SK-N-MC (cell line): ENCODE data around the gene TRIM39.

ENCODE experiments used
- DNase-seq: peaks from one replicate; pipeline ENCODE4 v3.0.0-alpha.2; 2011; ENCODE audit warnings: low read depth, low spot score
- H3K27ac ChIP-seq: fragments of 200-600 bp; sonication (generic); 2 replicates; pipeline ENCODE4 v1.5.1; 2016; ENCODE audit warnings: mixed run types
- H3K36me3 ChIP-seq: fragments of 200-600 bp; sonication (generic); 2 replicates; pipeline ENCODE4 v1.6.1; 2017; ENCODE audit warnings: antibody characterized with exemption, low read length, mixed read lengths; ENCODE audit not compliant: insufficient read depth
- H3K4me3 ChIP-seq: fragments of 200-600 bp; sonication (generic); 2 replicates; pipeline ENCODE4 v1.5.1; 2016
- H3K9ac ChIP-seq: fragments of 200-600 bp; sonication (generic); 2 replicates; pipeline ENCODE4 v1.8.0; 2017; ENCODE audit warnings: mixed run types, mixed read lengths; ENCODE audit not compliant: insufficient read length
- H3K9me3 ChIP-seq: fragments of 200-600 bp; sonication (generic); 2 replicates; pipeline ENCODE4 v1.6.1; 2017; ENCODE audit warnings: low read depth, mild to moderate bottlenecking, antibody characterized with exemption, low read length, moderate library complexity, mixed read lengths
- EZH2 ChIP-seq: fragments of 200-600 bp; sonication (generic); IDR thresholded peaks from one replicate; pipeline ENCODE4 v1.6.1; 2017; ENCODE audit warnings: antibody characterized with exemption
- FOXP2 ChIP-seq: optimal IDR thresholded peaks from 2 replicates; pipeline ENCODE3; 2011; ENCODE audit warnings: mild to moderate bottlenecking, moderate library complexity; ENCODE audit not compliant: insufficient read depth; ENCODE audit errors: extremely low read length, control extremely low read depth
- POLR2AphosphoS5 ChIP-seq: IDR thresholded peaks from 2 replicates; pipeline ENCODE4 v1.6.1; 2012; ENCODE audit warnings: mild to moderate bottlenecking, low read depth, low read length, borderline replicate concordance

The TRIM39 gene

DNA sequence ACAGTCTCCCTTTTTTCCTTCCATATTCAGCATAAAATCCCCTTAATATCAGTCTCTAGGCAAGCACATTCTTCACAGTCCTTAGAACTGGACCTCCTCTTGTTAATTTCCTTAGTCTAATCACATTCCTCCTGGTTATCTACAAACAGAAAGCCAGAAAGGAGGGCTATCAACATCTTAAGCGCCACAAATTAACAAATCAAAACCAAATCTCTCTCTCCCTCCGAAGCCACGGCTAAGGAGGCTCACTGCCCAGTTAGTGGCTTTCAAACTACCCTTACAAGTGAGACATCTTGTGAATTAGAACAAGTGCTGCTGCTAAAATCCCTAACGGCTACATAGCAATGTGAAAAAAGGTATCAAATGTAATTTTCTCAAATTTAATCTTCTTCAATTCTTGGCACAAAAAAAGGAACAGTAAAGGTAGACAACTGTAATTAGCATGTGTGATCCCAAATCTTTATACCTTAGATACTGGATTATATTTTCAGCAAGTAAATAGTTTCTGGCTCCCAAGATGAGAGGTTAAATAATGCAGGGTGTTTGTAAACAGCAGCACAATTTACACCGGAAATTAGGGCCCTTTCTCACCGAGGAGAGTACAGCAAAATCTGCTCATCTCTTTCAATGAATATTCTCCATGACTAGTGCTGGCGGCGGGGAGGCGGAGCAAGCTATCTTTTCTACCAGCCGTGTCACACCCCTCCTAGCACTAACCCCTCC is 1.4 kb upstream of the TRIM39 start:
- 0 out of 2 replicates have a peak overlapping the region, but pooled peaks have one; percentile 10 for H3K27ac ChIP-seq
- peak overlapping the region; percentile 96 for H3K4me3 ChIP-seq
- H3K9me3 ChIP-seq: no peaks in the 10 kb centered on the region
- peaks cover 22% of the 10 kb centered on the region for H3K36me3 ChIP-seq
- TF ChIP-seq EZH2: no peak
- TF ChIP-seq POLR2AphosphoS5: no peak
- peak overlapping the region; percentile 88 for H3K9ac ChIP-seq
- no peak for DNase-seq

GRCh38 chr6:30325873-30326525 is 728 bp upstream of the TRIM39 start:
- Histone ChIP-seq H3K36me3 (peaks cover 27% of the 10 kb centered on the region), H3K9ac (peak overlapping the region; percentile 88), H3K4me3 (peak overlapping the region; percentile 96), H3K27ac (peak overlapping the region; percentile 91), H3K9me3 (no peaks in the 10 kb centered on the region)
- DNase-seq: peak; percentile 44
- TF ChIP-seq POLR2AphosphoS5 (peak; percentile 18), FOXP2 (no peak)

GRCh38 chr6:30327232-30327746 is 562 bp downstream of the TRIM39 start:
- H3K9ac ChIP-seq: peak overlapping the region; percentile 88
- peak overlapping the region; percentile 96 for H3K4me3 ChIP-seq
- no peaks in the 10 kb centered on the region for H3K9me3 ChIP-seq
- no peak for TF ChIP-seq FOXP2
- no peak for TF ChIP-seq EZH2
- TF ChIP-seq POLR2AphosphoS5: no peak
- peaks cover 28% of the 10 kb centered on the region for H3K36me3 ChIP-seq
- no peak for DNase-seq
- no peak overlapping the region for H3K27ac ChIP-seq

DNA sequence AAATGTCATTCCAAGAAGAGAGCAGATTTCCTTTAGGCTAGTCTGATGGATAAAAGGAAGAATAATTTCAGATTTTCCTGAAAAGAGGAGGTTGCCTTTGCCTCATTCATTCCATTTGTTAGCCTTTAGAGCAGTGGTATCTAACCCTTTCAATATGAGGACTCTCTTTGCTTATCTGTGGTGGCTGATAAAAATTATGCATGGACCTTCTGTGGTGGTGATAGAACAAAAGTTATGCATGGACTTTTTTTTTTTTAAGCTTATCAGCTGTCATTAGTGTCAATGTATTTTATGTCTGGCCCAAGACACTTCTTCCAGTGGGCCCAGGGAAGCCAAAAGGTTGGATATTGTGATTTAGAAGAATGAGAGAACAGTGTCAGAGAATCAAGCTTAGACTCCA is 1.7 kb downstream of the TRIM39 start:
- Histone ChIP-seq H3K9ac (no peak overlapping the region), H3K36me3 (peaks cover 29% of the 10 kb centered on the region), H3K4me3 (no peak overlapping the region), H3K27ac (no peak overlapping the region), H3K9me3 (no peaks in the 10 kb centered on the region)
- TF ChIP-seq EZH2 (no peak), POLR2AphosphoS5 (no peak), FOXP2 (no peak)
- no peak for DNase-seq

GRCh38 chr6:30329331-30329730 is 2.6 kb downstream of the TRIM39 start:
- Histone ChIP-seq H3K4me3 (no peak overlapping the region), H3K27ac (no peak overlapping the region), H3K9me3 (no peaks in the 10 kb centered on the region), H3K36me3 (peaks cover 29% of the 10 kb centered on the region), H3K9ac (no peak overlapping the region)
- TF ChIP-seq FOXP2: no peak
- no peak for TF ChIP-seq EZH2
- no peak for TF ChIP-seq POLR2AphosphoS5
- DNase-seq: no peak

DNA sequence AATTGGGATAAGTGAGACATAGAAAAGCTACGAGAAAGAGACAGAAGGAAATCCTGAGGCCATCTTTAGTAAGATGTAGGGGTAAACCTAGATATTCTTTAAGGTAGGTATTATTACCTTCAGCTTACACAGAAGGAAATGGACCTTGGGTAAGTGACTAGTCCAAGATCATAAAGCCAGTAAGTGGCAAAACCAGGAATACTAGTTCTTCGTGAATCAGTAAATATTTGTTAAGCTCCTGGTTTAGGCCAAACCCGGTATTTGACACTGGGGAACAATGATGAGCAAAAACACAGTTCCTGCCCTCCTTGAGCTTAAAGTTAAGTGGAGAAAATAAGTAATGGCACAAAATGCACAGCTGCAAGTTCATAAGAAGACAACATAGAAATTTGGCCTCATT is 5.3 kb downstream of the TRIM39 start:
- Histone ChIP-seq H3K9ac (no peak overlapping the region), H3K27ac (no peak overlapping the region), H3K9me3 (no peaks in the 10 kb centered on the region), H3K4me3 (no peak overlapping the region), H3K36me3 (peaks cover 39% of the 10 kb centered on the region)
- DNase-seq: no peak
- TF ChIP-seq EZH2 (no peak), POLR2AphosphoS5 (no peak), FOXP2 (no peak)

DNA sequence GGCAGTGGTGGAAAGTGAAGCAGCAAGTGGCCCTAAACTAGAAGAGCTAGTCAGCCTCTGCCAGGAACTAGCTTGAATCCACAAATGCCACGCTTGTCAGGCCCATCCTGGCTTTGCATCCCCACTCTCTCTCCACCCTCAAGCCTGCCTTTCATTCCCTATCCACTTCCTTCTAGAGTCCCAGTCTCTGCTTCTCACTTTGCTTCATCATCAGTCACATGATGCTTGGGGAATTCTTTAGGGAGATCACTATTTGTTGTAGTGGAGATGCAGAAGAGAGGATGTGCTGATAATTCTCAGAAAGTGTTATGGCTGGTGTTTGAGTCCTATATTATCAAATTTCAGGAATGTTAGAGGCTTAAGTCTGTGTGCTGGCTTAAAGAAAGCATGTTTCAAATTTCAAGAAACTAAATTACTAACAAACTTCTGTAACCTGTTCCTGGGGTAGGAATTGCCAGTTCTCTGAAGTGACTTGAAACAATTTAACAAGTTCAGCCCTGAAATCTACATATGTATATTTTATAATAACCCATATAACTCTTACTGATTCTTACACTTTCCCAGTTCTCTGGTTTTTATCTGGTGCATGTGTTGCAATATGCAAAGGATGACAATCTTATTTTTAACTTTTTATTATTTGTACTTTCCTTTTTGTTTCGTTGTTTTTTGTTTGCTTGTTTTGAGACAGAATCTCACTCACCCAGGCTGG is 7.5 kb downstream of the TRIM39 start:
- Histone ChIP-seq H3K27ac (no peak overlapping the region), H3K9me3 (no peaks in the 10 kb centered on the region), H3K9ac (no peak overlapping the region), H3K36me3 (peaks cover 45% of the 10 kb centered on the region), H3K4me3 (no peak overlapping the region)
- TF ChIP-seq EZH2 (no peak), FOXP2 (no peak), POLR2AphosphoS5 (no peak)
- DNase-seq: no peak

DNA sequence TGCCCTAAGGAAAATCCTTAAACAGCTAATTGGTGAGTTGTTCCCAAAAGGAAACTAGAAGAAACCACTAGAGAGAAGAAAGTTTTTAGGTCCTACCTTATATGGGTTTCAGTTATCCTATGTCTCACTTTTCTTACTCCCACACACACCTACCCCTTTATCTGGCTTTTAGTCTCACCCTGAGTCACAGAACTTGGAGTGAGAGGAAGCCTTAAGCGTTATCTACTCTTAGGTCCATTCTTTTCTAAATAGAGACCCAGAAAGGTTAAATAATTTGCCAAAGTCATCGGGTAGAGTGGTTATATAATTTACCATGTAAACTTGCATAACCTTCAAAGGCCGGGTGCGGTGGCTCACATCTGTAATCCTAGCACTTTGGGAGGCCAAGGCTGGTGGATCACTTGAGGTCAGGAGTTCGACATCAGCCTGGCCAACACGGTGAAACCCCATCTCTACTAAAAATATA is 13.9 kb downstream of the TRIM39 start:
- TF ChIP-seq FOXP2 (no peak), POLR2AphosphoS5 (no peak), EZH2 (no peak)
- Histone ChIP-seq H3K4me3 (no peak overlapping the region), H3K9ac (no peak overlapping the region), H3K36me3 (peaks cover 34% of the 10 kb centered on the region; the same call in 1 of the 2 replicates), H3K9me3 (no peaks in the 10 kb centered on the region), H3K27ac (no peak overlapping the region)
- no peak for DNase-seq
